Heart right ventricle (tissue), 16 donors: ENCODE data around the gene CAMK2A. TPM values are rescaled to one million over a fixed set of nuclear protein-coding genes. Genes with fewer than 3 reads are reported as not detected.
A peak's percentile ranks its signal among the peaks of the same experiment; 100 is the strongest.

ENCODE experiments used
- ATAC-seq, 8 donors: fragments of 200-7000 bp; cut with Tn5 transposase; one replicate each; pipeline ENCODE4 v1.9.1; 2020; ENCODE audit warnings: mild to moderate bottlenecking in 8 of 8, moderate library complexity in 8 of 8, moderate number of reproducible peaks in 1 of 8
- DNase-seq, 2 donors: peaks; one replicate each; pipeline ENCODE4 v3.0.0-alpha.2; 2020
- H3K27ac ChIP-seq, 10 donors: fragments of 200-600 bp; sonication (generic) in 2 of 10; one replicate each; pipeline versions ENCODE4 v1.5.0 to v1.8.0; 2020 to 2022; ENCODE audit warnings: mild to moderate bottlenecking in 3 of 10
- H3K27me3 ChIP-seq, 7 donors: fragments of 200-600 bp; one replicate each; pipeline ENCODE4 v1.8.0; 2021 to 2022; ENCODE audit warnings: mild to moderate bottlenecking in 2 of 7
- H3K36me3 ChIP-seq, 9 donors: fragments of 200-600 bp; sonication (generic) in 1 of 9; one replicate each; pipeline versions ENCODE4 v1.5.0 to v1.8.0; 2020 to 2022; ENCODE audit warnings: mild to moderate bottlenecking in 2 of 9
- H3K4me1 ChIP-seq, 9 donors: fragments of 200-600 bp; sonication (generic) in 1 of 9; one replicate each; pipeline versions ENCODE4 v1.5.0 to v1.8.0; 2020 to 2022; ENCODE audit warnings: mild to moderate bottlenecking in 4 of 9
- H3K4me3 ChIP-seq, 10 donors: fragments of 200-600 bp; sonication (generic) in 2 of 10; one replicate each; pipeline versions ENCODE4 v1.5.0 to v1.8.0; 2020 to 2022; ENCODE audit warnings: mild to moderate bottlenecking in 7 of 10, moderate library complexity in 2 of 10
- H3K9me3 ChIP-seq, 11 donors: fragments of 200-600 bp in 10 of 11; sonication (generic) in 2 of 11; one replicate each; pipeline versions ENCODE4 v1.5.0 to v1.8.0; 2013 to 2022; ENCODE audit warnings: mild to moderate bottlenecking in 2 of 11, control low read depth in 1 of 11, moderate library complexity in 1 of 11
- WGBS, 2 donors: extraction: QIAGEN DNeasy Blood & Tissue Kit; methylation state at CpG; one replicate each; pipeline ENCODE4 v1.1.7; 2013; ENCODE audit warnings: inconsistent platforms in 1 of 2; 5-methylcytosine and 5-hydroxymethylcytosine counted together
- intact Hi-C, 10 donors: fragments of 100-400 bp; cut with DNase I; formaldehyde crosslinking; loops; one replicate each; pipeline versions ENCODE4 v1.11.1 to v1.14.2; 2022
- polyA plus RNA-seq, 2 donors: library from polyadenylated mRNA; stranded (reverse); fragments of 200-250 nt; gene quantifications; one replicate each; pipeline ENCODE4 v1.2.3, GENCODE V29; 2013
- total RNA-seq, 10 donors: library from RNA; stranded (reverse); fragmentation: NEBNext Ultra II Directional in 3 of 10; extraction: Animal tissue kit (Norgen Biotek cat#: 25700) in 3 of 10; gene quantifications; one replicate each; pipeline versions ENCODE4 v1.2.1 to v1.2.4, GENCODE V29; 2021 to 2023
- TF ChIP-seq, protein P1 (sequence below), 9 donors: fragments of 200-600 bp; sonication (generic) in 2 of 9; IDR thresholded peaks; one replicate each; pipeline versions ENCODE4 v1.5.0 to v1.8.0; 2021 to 2022; ENCODE audit warnings: antibody characterized with exemption in 9 of 9, mild to moderate bottlenecking in 5 of 9, moderate library complexity in 1 of 9
- donor health status: Arrhythmogenic right ventricular cardiomyopathy.
- donor health status: ischemic (EF 13 %, LVEDD 7.1; RV severe dilation, severe dysfunction).
- donor health status: healthy with polysubstance abuse.
- donor health status: DM: no; HTN: yes; CAD: no.
- donor health status: DM: no; HTN: no; CAD: no.
- donor health status: ischemic (EF 25% LVEDD 6.9; RV normal size, moderate dysfunction).
- donor health status: ischemic (EF 25% LVEDD 5.7; RV mildly dilated, moderate dysfunction).
- donor health status: healthy.
- donor health status: DM: yes; HTN: yes; CAD: no.
- donor health status: Ischemic cardiomyopathy.
- donor health status: ischemic (EF 35%, LVEDD 5.7; RV mildly dilated, moderate dysfunction).
- donor health status: nonischemic (EF 11% LVEDD 7.7; RV severe dilation, severe dysfunction).
- donor health status: DM: yes; HTN: yes; CAD: no.
- donor health status: PGD.
- donor health status: ischemic (EF 29% LVEDD 5.4; RV normal size, mild dysfunction).
- donor health status: nonischemic (EF 23%, LVEDD 6.1; RV moderate dilation, normal function).

The CAMK2A gene
- total and polyA plus RNA-seq, 12 donors: 1.2 to 25.7 (median 17.9) TPM

DNA sequence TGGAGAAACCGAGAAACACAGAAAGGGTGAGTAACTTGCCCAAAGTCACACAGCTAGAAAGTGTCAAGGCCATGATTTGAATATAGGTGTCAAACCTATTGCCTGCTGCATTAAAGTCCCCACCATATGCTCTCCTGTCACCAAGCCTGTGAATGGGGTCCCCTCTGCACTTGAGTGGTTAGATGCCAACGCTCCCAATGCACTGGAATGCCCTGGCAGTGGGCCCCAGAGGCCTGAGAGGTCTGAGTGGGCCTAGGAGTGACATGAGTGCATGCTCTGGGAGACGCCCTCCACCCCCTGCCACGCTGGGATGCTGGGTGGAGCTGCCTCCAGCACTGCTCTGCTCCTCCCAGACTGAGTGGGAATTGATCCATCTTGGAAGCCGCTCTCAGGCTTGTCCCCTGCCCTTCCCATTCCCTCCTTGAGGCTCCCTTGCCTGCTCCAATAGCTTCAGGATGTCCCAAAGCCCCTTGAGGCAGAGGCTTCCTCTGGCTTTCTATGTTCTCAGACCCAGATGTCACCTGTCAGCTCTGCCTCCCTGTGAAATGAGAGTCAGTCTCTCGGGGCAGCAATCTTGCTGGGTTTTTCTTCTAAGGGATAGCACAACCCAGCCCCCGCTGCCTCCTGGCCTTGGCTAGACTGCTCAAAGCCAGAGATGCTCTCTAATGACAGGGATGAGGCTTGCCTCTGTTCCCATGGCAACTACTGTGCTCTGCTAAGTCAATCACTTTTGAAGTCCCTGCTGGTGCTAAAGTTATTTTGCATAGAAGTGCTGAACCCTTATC lies 19.7 kb upstream of the CAMK2A start:
- no peaks in the 10 kb centered on the region for H3K36me3 ChIP-seq
- DNase-seq (no peak), ATAC-seq (peak in 2 of 8 donors; percentile 22 to 64)
- intact Hi-C loops: no loop called here
- H3K9me3 ChIP-seq: no peaks in the 10 kb centered on the region
- no peak overlapping the region for H3K4me3 ChIP-seq
- TF ChIP-seq, protein P1, sequence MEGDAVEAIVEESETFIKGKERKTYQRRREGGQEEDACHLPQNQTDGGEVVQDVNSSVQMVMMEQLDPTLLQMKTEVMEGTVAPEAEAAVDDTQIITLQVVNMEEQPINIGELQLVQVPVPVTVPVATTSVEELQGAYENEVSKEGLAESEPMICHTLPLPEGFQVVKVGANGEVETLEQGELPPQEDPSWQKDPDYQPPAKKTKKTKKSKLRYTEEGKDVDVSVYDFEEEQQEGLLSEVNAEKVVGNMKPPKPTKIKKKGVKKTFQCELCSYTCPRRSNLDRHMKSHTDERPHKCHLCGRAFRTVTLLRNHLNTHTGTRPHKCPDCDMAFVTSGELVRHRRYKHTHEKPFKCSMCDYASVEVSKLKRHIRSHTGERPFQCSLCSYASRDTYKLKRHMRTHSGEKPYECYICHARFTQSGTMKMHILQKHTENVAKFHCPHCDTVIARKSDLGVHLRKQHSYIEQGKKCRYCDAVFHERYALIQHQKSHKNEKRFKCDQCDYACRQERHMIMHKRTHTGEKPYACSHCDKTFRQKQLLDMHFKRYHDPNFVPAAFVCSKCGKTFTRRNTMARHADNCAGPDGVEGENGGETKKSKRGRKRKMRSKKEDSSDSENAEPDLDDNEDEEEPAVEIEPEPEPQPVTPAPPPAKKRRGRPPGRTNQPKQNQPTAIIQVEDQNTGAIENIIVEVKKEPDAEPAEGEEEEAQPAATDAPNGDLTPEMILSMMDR (IDR thresholded peaks at IDR 0.05): no peak
- peaks cover 0 to 7% (median 0%) of the 10 kb centered on the region in 7 donors for H3K27me3 ChIP-seq
- 55 to 62% methylated on average over 7 of the region's 7 CpGs for WGBS, 2 donors
- peaks cover 0 to 8% (median 0%) of the 10 kb centered on the region in 9 donors for H3K4me1 ChIP-seq
- no peak overlapping the region for H3K27ac ChIP-seq

DNA sequence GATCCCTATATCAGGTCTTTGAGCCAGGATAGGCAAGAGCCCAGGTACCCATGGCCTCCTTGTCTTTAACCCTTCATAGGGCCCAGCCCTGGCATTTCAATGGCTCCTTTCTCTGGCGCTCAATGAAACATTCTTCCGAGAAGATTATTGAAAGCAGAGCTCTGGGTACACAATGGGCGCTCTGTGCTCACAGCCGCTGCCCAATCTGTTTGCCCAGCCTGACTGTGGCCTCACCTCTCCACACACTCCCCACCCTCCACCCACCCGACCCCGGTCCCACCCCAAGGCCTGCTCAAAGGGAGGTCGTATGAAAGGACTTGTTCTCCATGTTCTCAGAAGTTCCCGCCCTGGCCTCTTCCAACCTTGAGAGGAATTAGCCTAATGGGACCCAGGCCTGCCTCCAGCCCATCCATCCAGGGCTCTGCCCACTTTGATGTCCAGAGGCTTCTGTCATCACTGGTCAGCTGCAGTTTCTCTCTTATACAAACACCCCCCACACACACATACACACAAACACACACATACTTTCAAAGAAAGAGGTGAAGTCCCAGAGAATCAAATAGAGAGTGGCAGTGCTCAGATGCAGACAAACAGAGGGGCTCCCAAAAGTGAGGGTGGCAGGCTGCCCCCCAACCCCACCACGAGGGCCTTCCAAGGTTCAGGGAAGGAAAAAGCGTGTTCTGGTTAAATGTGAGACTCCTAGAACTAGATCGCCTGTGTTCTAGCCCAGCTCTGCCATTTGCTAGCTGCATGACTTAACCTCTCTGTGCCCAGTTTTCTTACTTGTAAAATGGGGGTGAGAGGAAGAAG lies 18.2 kb upstream of the CAMK2A start:
- intact Hi-C loops: no loop called here
- H3K4me3 ChIP-seq: no peak overlapping the region
- no peaks in the 10 kb centered on the region for H3K9me3 ChIP-seq
- no peak for DNase-seq
- H3K36me3 ChIP-seq: no peaks in the 10 kb centered on the region
- peaks cover 0 to 17% (median 6%) of the 10 kb centered on the region in 7 donors for H3K27me3 ChIP-seq
- H3K4me1 ChIP-seq: peaks cover 0 to 17% (median 4%) of the 10 kb centered on the region in 9 donors
- 79 to 82% methylated on average over 11 of the region's 11 CpGs for WGBS, 2 donors
- no peak overlapping the region for H3K27ac ChIP-seq
- no peak for ATAC-seq
- TF ChIP-seq, protein P1 (IDR thresholded peaks at IDR 0.05): no peak

DNA sequence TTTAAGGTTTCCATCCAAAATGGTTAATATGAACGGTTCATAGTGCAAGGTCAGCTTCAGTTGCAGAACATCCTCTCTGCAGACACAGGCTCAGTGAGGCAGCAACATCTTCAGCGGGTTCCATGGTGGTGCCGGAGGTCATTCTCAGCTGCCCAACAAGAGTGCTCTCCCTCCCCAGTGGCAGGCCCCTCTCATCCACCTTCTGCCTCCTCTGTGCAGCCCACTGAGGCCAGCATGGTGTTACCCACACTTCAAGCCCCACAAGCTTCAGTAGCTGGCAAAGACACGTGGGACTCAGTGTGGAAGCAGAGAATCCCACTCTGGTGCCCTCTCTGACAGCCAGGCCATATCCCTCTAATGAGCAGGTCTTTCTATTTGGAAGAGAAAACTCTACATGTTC lies 17.2 kb upstream of the CAMK2A start:
- Histone ChIP-seq H3K4me1 (peaks cover 0 to 27% (median 12%) of the 10 kb centered on the region in 9 donors), H3K27ac (no peak overlapping the region), H3K27me3 (peaks cover 0 to 28% (median 17%) of the 10 kb centered on the region in 7 donors), H3K9me3 (no peaks in the 10 kb centered on the region), H3K4me3 (no peak overlapping the region), H3K36me3 (no peaks in the 10 kb centered on the region)
- no peak for DNase-seq
- TF ChIP-seq, protein P1 (IDR thresholded peaks at IDR 0.05): no peak
- 91 to 94% methylated on average over 4 of the region's 4 CpGs for WGBS, 2 donors
- intact Hi-C loops: no loop called here
- ATAC-seq: no peak

DNA sequence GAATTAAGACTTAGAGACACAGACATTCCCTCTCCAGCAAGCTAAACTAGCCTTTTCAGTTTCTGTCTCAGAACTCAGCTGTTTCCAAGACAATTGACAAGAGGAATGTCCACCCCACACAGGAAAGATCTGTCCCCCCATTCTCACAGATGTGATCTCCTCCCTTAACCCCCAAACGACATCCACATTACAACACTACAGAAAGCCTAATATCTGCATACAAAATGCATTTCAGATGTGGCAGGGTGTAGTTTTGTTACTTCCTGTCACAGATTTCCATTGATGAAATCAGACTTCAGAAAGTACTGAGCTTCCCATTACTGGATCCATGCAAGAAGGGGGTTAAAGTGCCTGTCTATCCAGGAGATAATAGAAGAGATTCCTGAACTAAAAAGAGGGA lies 16.0 kb upstream of the CAMK2A start:
- TF ChIP-seq, protein P1 (IDR thresholded peaks at IDR 0.05): no peak
- intact Hi-C loops: no loop called here
- WGBS, 2 donors: 31% methylated on average over 1 of the region's 1 CpG
- Histone ChIP-seq H3K27ac (no peak overlapping the region), H3K27me3 (peaks cover 0 to 38% (median 29%) of the 10 kb centered on the region in 7 donors), H3K4me3 (no peak overlapping the region), H3K9me3 (no peaks in the 10 kb centered on the region), H3K4me1 (peaks cover 0 to 35% (median 12%) of the 10 kb centered on the region in 9 donors), H3K36me3 (no peaks in the 10 kb centered on the region)
- DNase-seq (no peak), ATAC-seq (no peak)
